Measurements from ENCODE around the gene RPUSD4.
A peak's percentile ranks its signal among the peaks of the same experiment; 100 is the strongest.
"Not testable (repeated sequence)": the region's sequence is repeated elsewhere in the genome, so short reads cannot be mapped to it uniquely, and the experiment has no call there.

Gene RPUSD4

GRCh38 chr11:126211236-126212088 lies at the start of gene RPUSD4, which contains the start of gene FAM118B:
Gene RPUSD4 (minus strand): TSS chr11:126211650. CDS start chr11:126211638, 12 bp downstream.
Gene FAM118B (plus strand): TSS chr11:126211782. CDS start chr11:126235002, 23,220 bp downstream.
- peak; percentile 94 for DNase-seq

- no peak for DNase-seq
Measured at GRCh38 chr11:126257764-126258163, 46.3 kb upstream of the RPUSD4 start.

- no peak for DNase-seq
Measured at GRCh38 chr11:126257144-126257543, 45.7 kb upstream of the RPUSD4 start.

- DNase-seq: no peak
Measured at GRCh38 chr11:126256216-126256615, 44.8 kb upstream of the RPUSD4 start.

GRCh38 chr11:126255507-126255906 lies 44.1 kb upstream of the RPUSD4 start:
- not testable (repeated sequence) for DNase-seq

- no peak for DNase-seq
Measured at GRCh38 chr11:126254819-126255218, 43.4 kb upstream of the RPUSD4 start.

GRCh38 chr11:126253265-126253664 lies 41.8 kb upstream of the RPUSD4 start:
- no peak for DNase-seq

GRCh38 chr11:126246636-126247035 lies 35.2 kb upstream of the RPUSD4 start:
- no peak for DNase-seq

- DNase-seq: no peak
Measured at GRCh38 chr11:126233391-126233790, 21.9 kb upstream of the RPUSD4 start.

GRCh38 chr11:126232683-126233082 lies 21.2 kb upstream of the RPUSD4 start:
- no peak for DNase-seq

- DNase-seq: no peak
Measured at GRCh38 chr11:126231725-126232459, 20.4 kb upstream of the RPUSD4 start.

GRCh38 chr11:126229858-126230540 lies 18.5 kb upstream of the RPUSD4 start:
- no peak for DNase-seq

GRCh38 chr11:126226334-126227084 lies 15.1 kb upstream of the RPUSD4 start:
- no peak for DNase-seq

- DNase-seq: no peak
Measured at GRCh38 chr11:126225295-126225665, 13.8 kb upstream of the RPUSD4 start.

GRCh38 chr11:126224647-126225294 lies 13.3 kb upstream of the RPUSD4 start:
- DNase-seq: no peak

- no peak for DNase-seq
Measured at GRCh38 chr11:126219547-126219946, 8.1 kb upstream of the RPUSD4 start.

- DNase-seq: no peak
Measured at GRCh38 chr11:126217491-126217890, 6.0 kb upstream of the RPUSD4 start.

- DNase-seq: no peak
Measured at GRCh38 chr11:126216526-126217305, 5.3 kb upstream of the RPUSD4 start.

GRCh38 chr11:126214841-126215240 lies 3.4 kb upstream of the RPUSD4 start:
- no peak for DNase-seq

GRCh38 chr11:126214441-126214840 lies 3.0 kb upstream of the RPUSD4 start:
- no peak for DNase-seq

GRCh38 chr11:126212089-126212660 lies 725 bp upstream of the RPUSD4 start:
- DNase-seq: no peak

Data from NCI-H2029 (cell line).